Liver (tissue), 3 donors: ENCODE data around the gene AKT3.

Source experiments
- RXRA ChIP-seq, 2 donors: IDR thresholded peaks; 2 replicates each; pipeline ENCODE4 v1.6.1; 2017 to 2018; ENCODE audit warnings: antibody characterized with exemption in 2 of 2, mild to moderate bottlenecking in 1 of 2
- YY1 ChIP-seq: IDR thresholded peaks from 2 replicates; pipeline ENCODE4 v1.6.1; 2016; ENCODE audit warnings: antibody characterized with exemption, mild to moderate bottlenecking
- TF ChIP-seq, protein P1 (sequence below): fragments of 150-350 bp; IDR thresholded peaks from 2 replicates; pipeline ENCODE4 v1.5.1; 2017; ENCODE audit warnings: improper control_type of control experiment, low read depth, low read length; ENCODE audit not compliant: missing input control
- TF ChIP-seq, protein P2 (sequence below): IDR thresholded peaks from 2 replicates; pipeline ENCODE4 v1.6.1; 2016; ENCODE audit warnings: antibody characterized with exemption
- TF ChIP-seq, protein P3 (sequence below): IDR thresholded peaks from 2 replicates; pipeline ENCODE4 v1.6.1; 2016; ENCODE audit warnings: antibody characterized with exemption, mild to moderate bottlenecking
- donor health status: healthy.
- donor health status: healthy.

DNA sequence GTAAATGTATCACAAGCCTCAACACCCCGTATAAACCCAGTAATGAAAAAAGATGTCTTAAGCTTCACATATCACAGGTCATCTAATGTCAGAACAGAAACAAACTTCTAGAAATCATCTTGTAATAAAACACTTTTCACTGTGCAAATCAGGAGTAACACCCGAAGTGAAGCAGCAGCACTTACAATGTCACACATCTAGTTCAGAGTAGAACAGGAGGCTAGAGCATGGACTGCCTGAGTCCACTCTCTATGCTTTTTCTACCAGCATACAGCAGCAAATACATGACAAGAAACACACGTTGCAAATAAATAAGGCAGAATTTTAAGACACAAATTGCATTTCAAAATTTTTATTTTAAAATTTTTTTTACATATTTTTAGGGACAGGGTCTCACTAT, 57.2 kb downstream of the AKT3 start:
- TF ChIP-seq, protein P1, sequence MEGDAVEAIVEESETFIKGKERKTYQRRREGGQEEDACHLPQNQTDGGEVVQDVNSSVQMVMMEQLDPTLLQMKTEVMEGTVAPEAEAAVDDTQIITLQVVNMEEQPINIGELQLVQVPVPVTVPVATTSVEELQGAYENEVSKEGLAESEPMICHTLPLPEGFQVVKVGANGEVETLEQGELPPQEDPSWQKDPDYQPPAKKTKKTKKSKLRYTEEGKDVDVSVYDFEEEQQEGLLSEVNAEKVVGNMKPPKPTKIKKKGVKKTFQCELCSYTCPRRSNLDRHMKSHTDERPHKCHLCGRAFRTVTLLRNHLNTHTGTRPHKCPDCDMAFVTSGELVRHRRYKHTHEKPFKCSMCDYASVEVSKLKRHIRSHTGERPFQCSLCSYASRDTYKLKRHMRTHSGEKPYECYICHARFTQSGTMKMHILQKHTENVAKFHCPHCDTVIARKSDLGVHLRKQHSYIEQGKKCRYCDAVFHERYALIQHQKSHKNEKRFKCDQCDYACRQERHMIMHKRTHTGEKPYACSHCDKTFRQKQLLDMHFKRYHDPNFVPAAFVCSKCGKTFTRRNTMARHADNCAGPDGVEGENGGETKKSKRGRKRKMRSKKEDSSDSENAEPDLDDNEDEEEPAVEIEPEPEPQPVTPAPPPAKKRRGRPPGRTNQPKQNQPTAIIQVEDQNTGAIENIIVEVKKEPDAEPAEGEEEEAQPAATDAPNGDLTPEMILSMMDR: no peak
- TF ChIP-seq, protein P2, sequence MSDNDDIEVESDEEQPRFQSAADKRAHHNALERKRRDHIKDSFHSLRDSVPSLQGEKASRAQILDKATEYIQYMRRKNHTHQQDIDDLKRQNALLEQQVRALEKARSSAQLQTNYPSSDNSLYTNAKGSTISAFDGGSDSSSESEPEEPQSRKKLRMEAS: no peak
- TF ChIP-seq RXRA (IDR thresholded peaks at IDR 0.05): no peak
- TF ChIP-seq, protein P3, sequence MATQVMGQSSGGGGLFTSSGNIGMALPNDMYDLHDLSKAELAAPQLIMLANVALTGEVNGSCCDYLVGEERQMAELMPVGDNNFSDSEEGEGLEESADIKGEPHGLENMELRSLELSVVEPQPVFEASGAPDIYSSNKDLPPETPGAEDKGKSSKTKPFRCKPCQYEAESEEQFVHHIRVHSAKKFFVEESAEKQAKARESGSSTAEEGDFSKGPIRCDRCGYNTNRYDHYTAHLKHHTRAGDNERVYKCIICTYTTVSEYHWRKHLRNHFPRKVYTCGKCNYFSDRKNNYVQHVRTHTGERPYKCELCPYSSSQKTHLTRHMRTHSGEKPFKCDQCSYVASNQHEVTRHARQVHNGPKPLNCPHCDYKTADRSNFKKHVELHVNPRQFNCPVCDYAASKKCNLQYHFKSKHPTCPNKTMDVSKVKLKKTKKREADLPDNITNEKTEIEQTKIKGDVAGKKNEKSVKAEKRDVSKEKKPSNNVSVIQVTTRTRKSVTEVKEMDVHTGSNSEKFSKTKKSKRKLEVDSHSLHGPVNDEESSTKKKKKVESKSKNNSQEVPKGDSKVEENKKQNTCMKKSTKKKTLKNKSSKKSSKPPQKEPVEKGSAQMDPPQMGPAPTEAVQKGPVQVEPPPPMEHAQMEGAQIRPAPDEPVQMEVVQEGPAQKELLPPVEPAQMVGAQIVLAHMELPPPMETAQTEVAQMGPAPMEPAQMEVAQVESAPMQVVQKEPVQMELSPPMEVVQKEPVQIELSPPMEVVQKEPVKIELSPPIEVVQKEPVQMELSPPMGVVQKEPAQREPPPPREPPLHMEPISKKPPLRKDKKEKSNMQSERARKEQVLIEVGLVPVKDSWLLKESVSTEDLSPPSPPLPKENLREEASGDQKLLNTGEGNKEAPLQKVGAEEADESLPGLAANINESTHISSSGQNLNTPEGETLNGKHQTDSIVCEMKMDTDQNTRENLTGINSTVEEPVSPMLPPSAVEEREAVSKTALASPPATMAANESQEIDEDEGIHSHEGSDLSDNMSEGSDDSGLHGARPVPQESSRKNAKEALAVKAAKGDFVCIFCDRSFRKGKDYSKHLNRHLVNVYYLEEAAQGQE: no peak
- no peak for TF ChIP-seq YY1
